Gastroesophageal sphincter (tissue), 4 donors: ENCODE results near the gene MACROD1. TPM values are rescaled to one million over a fixed set of nuclear protein-coding genes. Genes with fewer than 3 reads are reported as not detected.

Source experiments
- ATAC-seq: fragments of 150-250 bp; one replicate; pipeline ENCODE4 v1.9.1; 2016; ENCODE audit warnings: mild to moderate bottlenecking, moderate library complexity
- H3K27ac ChIP-seq, 4 donors: fragments of 200-600 bp; sonication (generic) in 3 of 4; 1 replicate in 3 of 4; 2 replicates in 1 of 4; pipeline ENCODE4 v1.5.1; 2016 to 2019
- H3K27me3 ChIP-seq: fragments of 200-600 bp; sonication (generic); one replicate; pipeline ENCODE4 v1.5.1; 2019
- H3K36me3 ChIP-seq, 2 donors: fragments of 200-600 bp; sonication (generic); one replicate each; pipeline ENCODE4 v1.5.1; 2019; ENCODE audit warnings: control low read depth in 1 of 2
- H3K4me1 ChIP-seq, 3 donors: fragments of 200-600 bp; sonication (generic); 1 replicate in 2 of 3; 2 replicates in 1 of 3; pipeline ENCODE4 v1.5.1; 2016 to 2019; ENCODE audit warnings: control low read depth in 2 of 3
- H3K4me3 ChIP-seq, 2 donors: fragments of 200-600 bp; sonication (generic); one replicate each; pipeline ENCODE4 v1.5.1; 2019; ENCODE audit warnings: mild to moderate bottlenecking in 1 of 2, moderate library complexity in 1 of 2
- H3K9me3 ChIP-seq, 3 donors: fragments of 200-600 bp; sonication (generic); one replicate each; pipeline ENCODE4 v1.5.1; 2017 to 2019; ENCODE audit warnings: control low read depth in 2 of 3
- CTCF ChIP-seq, 4 experiments: fragments of 200-600 bp in 2 of 4; fragments of 450-650 bp in 2 of 4; sonication (generic) in 1 of 4; IDR thresholded peaks; one replicate each; pipeline ENCODE4 v1.5.1; 2017 to 2019; ENCODE audit warnings: antibody characterized with exemption in 4 of 4, mild to moderate bottlenecking in 2 of 4, moderate library complexity in 2 of 4
- EP300 ChIP-seq: sonication (generic); formaldehyde crosslinking; IDR thresholded peaks from one replicate; pipeline ENCODE4 v1.6.1; 2017; ENCODE audit warnings: antibody characterized with exemption, mild to moderate bottlenecking
- POLR2A ChIP-seq, 2 donors: fragments of 450-650 bp; IDR thresholded peaks; one replicate each; pipeline ENCODE4 v1.6.1; 2017; ENCODE audit warnings: antibody characterized with exemption in 2 of 2, mild to moderate bottlenecking in 2 of 2, moderate library complexity in 1 of 2
- POLR2AphosphoS5 ChIP-seq: sonication (generic); formaldehyde crosslinking; IDR thresholded peaks from one replicate; pipeline ENCODE4 v1.6.1; 2017; ENCODE audit warnings: antibody characterized with exemption
- WGBS, 2 donors: methylation state at CpG; one replicate each; pipeline ENCODE4 v1.1.5; 2018; ENCODE audit warnings: low coverage in 1 of 2; 5-methylcytosine and 5-hydroxymethylcytosine counted together
- total RNA-seq, 4 donors: library from RNA; depleted of rRNA; stranded (reverse); fragments of >200 nt; gene quantifications; one replicate each; pipeline ENCODE4 v1.1.0, GENCODE V29; 2016

Gene MACROD1
- total RNA-seq, 4 donors from 2014 or later = 26.9 to 56.2 (median 30.4) TPM

- ATAC-seq = no peak
- Histone ChIP-seq H3K4me3 (no peak overlapping the region), H3K36me3 (peaks cover 0 to 10% of the 10 kb centered on the region in 2 donors), H3K27me3 (no peaks in the 10 kb centered on the region), H3K9me3 (no peaks in the 10 kb centered on the region), H3K4me1 (no peaks in the 10 kb centered on the region), H3K27ac (no peak overlapping the region)
- TF ChIP-seq EP300 = no peak
- no peak for TF ChIP-seq CTCF (IDR thresholded peaks at IDR 0.05)
- TF ChIP-seq POLR2AphosphoS5 = no peak
- no peak for TF ChIP-seq POLR2A (IDR thresholded peaks at IDR 0.05)
- WGBS, 2 donors = 91 to 92% methylated on average over 2 of the region's 2 CpGs
Measured at GRCh38 chr11:64113462-64113780, 52.5 kb downstream of the MACROD1 start.

DNA sequence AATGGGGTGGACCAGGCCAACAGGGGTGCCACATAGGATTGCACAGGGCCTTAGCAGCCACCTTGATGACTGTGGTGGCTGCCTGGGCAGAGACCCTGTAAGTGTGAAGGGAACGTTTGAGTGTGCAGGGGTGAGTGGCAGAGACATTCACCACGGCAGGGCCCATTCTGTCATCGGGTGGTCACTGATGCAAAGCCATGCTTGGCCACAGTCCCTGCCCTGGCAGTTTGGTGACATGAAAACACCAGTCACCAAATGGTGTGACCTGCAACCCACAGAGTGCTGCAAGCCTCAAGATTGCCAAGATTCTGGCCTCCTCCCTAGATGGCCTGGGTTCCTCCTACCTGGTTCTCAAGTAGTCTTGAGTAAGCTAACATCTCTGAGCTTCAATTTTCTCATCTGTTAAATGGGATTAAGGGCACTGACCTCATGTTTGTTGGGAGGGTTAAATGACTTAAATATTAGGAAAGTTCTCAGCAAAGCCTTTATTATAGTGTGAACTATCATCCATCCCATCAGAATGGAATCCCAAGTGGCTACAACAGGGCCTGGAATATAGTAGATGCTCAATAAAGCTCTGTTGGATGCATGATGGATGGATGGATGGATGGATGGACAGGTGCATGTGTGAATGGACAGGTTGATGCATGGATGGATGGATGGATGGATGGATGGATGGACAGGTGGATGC lies 53.0 kb downstream of the MACROD1 start:
- TF ChIP-seq CTCF (IDR thresholded peaks at IDR 0.05) = no peak
- TF ChIP-seq POLR2A (IDR thresholded peaks at IDR 0.05) = no peak
- no peak for TF ChIP-seq EP300
- TF ChIP-seq POLR2AphosphoS5 = no peak
- H3K27ac ChIP-seq = no peak overlapping the region
- H3K27me3 ChIP-seq = no peaks in the 10 kb centered on the region
- no peaks in the 10 kb centered on the region for H3K9me3 ChIP-seq
- no peak for ATAC-seq
- no CpG with 5 or more reads among the region's 3 CpGs for WGBS, 2 donors
- no peaks in the 10 kb centered on the region for H3K4me1 ChIP-seq
- H3K4me3 ChIP-seq = no peak overlapping the region
- peaks cover 0 to 10% of the 10 kb centered on the region in 2 donors for H3K36me3 ChIP-seq

DNA sequence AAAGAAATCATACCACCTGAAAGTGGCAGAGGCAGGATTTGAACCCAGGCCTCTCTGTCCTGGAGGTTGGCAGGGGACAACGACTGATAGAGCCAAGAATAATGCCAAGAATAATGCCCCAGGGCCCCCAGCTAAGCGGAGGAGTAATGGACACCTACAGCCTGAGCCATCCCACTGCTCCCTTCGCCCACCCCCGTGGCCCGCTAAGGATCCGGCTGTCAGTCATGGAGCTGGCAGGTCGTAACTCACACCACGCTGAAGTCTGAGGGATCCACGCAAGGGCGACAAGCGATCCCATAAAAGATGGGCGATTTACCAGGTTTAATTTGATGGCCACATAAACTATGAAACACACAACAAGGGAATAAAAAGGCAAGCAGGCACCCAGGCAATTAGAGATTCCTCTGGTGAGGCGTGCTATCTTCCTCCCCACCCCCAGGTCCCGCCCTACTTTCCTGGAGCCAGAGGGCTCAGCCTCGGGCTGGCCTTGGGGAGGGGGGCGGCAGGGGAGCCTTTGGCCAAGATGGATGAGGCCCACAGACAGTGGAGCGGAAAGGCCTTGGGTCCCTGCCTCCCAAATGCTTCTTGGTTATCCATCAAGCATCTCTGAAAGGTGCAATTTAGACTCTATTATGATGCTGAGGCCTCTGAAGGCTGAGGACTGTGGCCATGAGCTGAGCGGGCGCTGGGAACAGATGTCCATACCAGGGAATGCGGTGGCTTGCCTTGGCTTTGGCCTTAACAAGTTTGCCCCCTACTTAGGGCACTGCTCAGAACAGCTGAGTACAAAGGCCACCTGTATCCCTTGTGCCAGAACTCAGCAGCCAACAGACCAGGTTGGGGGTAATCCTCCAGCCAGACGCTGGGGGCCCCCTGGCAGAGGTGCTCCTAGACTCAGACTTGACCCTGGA lies 55.2 kb downstream of the MACROD1 start:
- TF ChIP-seq POLR2AphosphoS5 (no peak), POLR2A (IDR thresholded peaks at IDR 0.05) (no peak), EP300 (no peak), CTCF (IDR thresholded peaks at IDR 0.05) (no peak)
- Histone ChIP-seq H3K27ac (no peak overlapping the region), H3K4me1 (peaks cover 0 to 4% (median 0%) of the 10 kb centered on the region in 3 donors), H3K9me3 (no peaks in the 10 kb centered on the region), H3K27me3 (no peaks in the 10 kb centered on the region), H3K4me3 (no peak overlapping the region), H3K36me3 (no peaks in the 10 kb centered on the region)
- 67 to 79% methylated on average over 3 to 9 of the region's 21 CpGs for WGBS, 2 donors
- ATAC-seq = no peak

DNA sequence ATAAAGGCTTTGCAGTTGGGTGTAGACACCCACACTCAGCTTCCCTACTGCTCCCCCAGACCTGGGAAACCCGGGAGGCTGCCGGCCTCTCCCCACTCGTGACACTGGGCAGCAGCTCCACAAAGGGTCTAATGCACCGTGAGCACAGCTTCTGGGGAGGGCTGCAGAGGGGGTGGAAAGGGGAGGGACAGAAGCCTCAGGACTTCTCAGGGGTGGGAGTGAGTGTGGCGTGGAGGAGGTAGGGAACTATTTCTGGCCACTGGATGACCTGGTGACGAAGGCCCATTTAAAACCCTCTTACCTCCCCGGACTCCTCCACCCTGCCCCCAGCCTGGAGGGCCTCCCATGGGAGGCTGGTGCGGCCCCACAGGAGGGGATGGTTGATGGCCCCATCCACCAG lies 56.6 kb downstream of the MACROD1 start:
- no peaks in the 10 kb centered on the region for H3K9me3 ChIP-seq
- WGBS, 2 donors = no CpG with 5 or more reads among the region's 8 CpGs
- H3K36me3 ChIP-seq = no peaks in the 10 kb centered on the region
- TF ChIP-seq POLR2A (IDR thresholded peaks at IDR 0.05) = no peak
- no peak overlapping the region for H3K27ac ChIP-seq
- peaks cover 0 to 4% (median 0%) of the 10 kb centered on the region in 3 donors for H3K4me1 ChIP-seq
- no peak overlapping the region for H3K4me3 ChIP-seq
- no peak for ATAC-seq
- H3K27me3 ChIP-seq = no peaks in the 10 kb centered on the region

- no peak for TF ChIP-seq CTCF (IDR thresholded peaks at IDR 0.05)
- TF ChIP-seq EP300 = no peak
- TF ChIP-seq POLR2AphosphoS5 = no peak
- TF ChIP-seq POLR2A (IDR thresholded peaks at IDR 0.05) = no peak
- Histone ChIP-seq H3K36me3 (no peaks in the 10 kb centered on the region), H3K27ac (no peak overlapping the region), H3K27me3 (no peaks in the 10 kb centered on the region), H3K4me1 (peaks cover 0 to 4% (median 0%) of the 10 kb centered on the region in 3 donors), H3K4me3 (no peak overlapping the region), H3K9me3 (no peaks in the 10 kb centered on the region)
- ATAC-seq = no peak
- 84 to 89% methylated on average over 7 to 8 of the region's 9 CpGs for WGBS, 2 donors
Measured at GRCh38 chr11:64107303-64107702, 58.6 kb downstream of the MACROD1 start.
